LNCAP (cell line): ENCODE data around the gene RGS11.

Source experiments
- CTCF ChIP-seq: fragments of 450-650 bp; IDR thresholded peaks from 2 replicates; pipeline ENCODE4 v1.5.1; 2017; ENCODE audit warnings: mild to moderate bottlenecking

RGS11 gene

DNA sequence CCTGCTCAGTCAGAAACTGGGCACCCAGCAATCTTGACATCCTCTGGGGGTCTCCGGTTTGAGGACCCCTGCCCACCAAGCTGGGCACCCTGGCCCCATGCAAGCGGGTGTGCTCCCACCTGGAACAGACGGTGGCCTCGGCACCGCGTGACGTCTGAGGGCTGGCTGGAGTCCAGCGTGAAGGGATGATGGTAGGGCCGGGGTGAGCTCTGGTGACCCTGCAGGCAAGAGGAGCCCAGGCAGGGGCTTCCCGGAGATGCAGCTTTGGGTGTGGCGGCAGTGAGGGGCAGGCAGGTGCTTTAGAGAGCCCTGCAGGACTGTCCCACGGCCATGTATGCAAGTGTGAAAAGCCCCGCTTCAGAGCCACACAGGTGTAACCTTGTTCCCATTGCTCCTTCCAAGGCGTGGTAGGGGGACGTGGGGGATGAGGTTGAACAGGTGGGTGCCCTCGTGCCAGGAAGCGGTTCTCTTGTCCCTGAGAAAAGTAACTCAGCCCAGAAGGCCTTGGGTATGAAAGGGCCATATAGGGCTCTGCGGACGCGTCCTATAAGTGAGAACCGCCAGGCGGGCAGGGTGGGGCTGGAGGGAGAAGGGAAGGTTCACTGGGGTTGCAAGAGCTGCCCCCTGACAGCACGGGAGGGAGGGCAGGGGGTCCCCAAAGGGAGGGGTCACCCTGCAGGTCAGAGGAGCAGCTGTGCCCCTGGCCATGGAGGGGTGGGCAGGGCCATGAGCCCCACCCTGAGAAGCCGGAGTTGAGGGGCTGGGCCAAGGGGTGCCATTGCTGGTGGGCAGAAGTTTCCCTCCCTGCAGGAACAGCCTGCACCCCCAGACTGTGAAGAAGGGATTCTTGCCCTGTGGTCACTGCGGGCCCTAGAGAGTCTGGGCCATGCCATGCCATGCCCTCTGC lies 9.2 kb downstream of the RGS11 start:
- no peak for TF ChIP-seq CTCF

DNA sequence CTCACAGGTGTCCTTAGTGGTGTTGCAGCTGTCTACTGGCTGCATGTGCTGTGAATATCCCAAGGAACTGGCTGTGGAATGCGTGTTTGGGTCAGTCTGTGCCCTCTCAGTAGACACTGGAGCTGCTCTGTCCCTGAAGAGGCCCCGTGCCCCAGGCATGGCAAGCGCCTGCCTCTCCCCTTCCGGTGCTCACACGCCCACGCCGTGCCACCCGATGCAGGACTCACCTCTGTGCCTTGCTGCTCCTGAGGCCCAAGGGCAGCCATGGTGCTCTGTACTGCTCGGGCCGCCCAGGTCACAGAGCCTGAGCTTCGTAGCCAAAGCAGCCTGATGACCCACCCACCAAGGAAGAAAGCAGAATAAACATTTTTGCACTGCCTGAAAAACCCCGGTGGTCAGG lies 10.0 kb downstream of the RGS11 start:
- no peak for TF ChIP-seq CTCF

GRCh38 chr16:265002-265529 lies 10.7 kb downstream of the RGS11 start:
- TF ChIP-seq CTCF = no peak

DNA sequence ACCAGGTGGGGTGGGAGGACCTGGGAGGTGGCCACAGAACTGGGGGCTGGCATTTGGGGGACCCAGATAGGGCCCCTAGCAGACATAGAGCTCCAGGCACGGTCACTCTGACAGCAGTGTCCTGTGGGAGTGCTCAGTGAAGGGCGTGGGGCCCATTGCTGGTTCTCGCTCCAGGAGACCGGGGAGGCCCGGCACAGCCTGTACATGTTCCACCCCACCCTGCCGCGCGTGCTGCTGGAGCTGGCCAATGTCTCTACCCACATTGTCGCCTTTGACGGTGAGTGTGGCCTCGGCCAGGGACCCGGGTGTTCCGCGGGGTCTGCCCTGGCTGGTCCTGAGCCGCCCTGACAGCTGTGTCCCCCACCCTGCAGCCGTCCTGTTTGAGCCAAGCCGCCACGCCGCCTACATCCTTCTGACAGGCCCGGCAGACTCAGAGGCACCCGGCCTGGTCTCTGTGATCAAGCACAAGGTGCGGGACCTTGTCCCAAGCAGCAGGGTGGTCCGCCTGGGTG lies 11.2 kb downstream of the RGS11 start:
- no peak for TF ChIP-seq CTCF

DNA sequence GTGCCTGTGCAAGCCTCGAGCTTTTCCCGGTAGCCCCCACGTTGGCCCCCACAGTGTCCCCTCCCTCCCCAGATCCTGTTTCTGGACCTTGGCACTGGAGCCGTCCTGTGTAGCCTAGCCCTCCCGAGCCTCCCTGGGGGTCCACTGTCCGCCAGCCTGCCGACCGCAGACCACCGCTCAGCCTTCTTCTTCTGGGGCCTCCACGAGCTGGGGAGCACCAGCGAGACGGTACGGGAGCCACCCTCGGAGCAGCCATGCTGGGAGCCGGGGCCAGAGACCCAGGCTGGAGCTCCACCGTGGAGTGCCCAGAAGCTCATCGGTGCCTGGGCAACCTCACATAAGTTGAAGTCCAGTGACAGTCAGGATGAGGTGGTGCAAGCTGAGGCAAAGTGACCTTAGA lies 11.8 kb downstream of the RGS11 start:
- TF ChIP-seq CTCF = no peak

DNA sequence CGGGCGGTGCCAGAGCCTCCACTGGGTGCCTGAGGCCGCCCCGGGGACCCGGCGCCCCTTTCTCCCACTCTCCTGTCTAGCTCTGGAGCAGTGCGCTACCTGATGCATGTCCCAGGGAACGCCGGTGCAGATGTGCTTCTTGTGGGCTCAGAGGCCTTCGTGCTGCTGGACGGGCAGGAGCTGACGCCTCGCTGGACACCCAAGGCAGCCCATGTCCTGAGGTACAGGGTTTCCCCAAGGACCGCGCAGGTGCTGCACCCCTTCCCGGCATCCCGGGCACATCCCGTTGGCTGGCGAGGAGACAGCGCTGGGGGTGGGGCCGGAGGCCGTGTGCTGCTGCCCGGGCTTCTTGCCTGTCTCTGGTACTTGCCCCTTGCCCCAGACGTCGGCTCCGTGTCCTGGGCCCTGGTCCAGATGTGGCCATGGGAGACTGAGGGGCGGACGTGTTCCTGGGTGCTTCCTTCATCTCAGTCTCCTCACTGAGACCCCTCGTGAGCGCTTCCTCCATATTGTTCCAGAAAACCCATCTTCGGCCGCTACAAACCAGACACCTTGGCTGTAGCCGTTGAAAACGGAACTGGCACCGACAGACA lies 12.5 kb downstream of the RGS11 start:
- no peak for TF ChIP-seq CTCF

- no peak for TF ChIP-seq CTCF
Observed at GRCh38 chr16:262121-262745, 13.5 kb downstream of the RGS11 start.
